Mammary epithelial cell (primary cell): Measurements from ENCODE around the gene CD3D.

Experiments
- CTCF ChIP-seq, 2 donors: IDR thresholded peaks in 1 of 2; conservative IDR thresholded peaks in 1 of 2; 2 replicates each; pipeline ENCODE4 v1.5.1; 2011 to 2012; ENCODE audit warnings: inconsistent platforms in 2 of 2, low read length in 2 of 2, mild to moderate bottlenecking in 2 of 2, control low read depth in 1 of 2, low read depth in 1 of 2; ENCODE audit not compliant: insufficient read depth in 1 of 2; ENCODE audit errors: extremely low read depth in 1 of 2
- EZH2 ChIP-seq: IDR thresholded peaks from 2 replicates; pipeline ENCODE4 v1.6.1; 2012; ENCODE audit warnings: low read length, inconsistent platforms, borderline replicate concordance

GRCh38 chr11:118294053-118294452, 48.5 kb downstream of the CD3D start:
- TF ChIP-seq CTCF (conservative IDR thresholded peaks at IDR 0.05 in 1 of 2, IDR thresholded peaks at IDR 0.05 in 1 of 2; ENCODE audit: extremely low read depth in 1 of 2, insufficient read depth in 1 of 2, low read depth in 1 of 2, low read length in 2 of 2) (no peak), EZH2 (no peak)
